ENCODE measurements around the gene BRD7.

DNA sequence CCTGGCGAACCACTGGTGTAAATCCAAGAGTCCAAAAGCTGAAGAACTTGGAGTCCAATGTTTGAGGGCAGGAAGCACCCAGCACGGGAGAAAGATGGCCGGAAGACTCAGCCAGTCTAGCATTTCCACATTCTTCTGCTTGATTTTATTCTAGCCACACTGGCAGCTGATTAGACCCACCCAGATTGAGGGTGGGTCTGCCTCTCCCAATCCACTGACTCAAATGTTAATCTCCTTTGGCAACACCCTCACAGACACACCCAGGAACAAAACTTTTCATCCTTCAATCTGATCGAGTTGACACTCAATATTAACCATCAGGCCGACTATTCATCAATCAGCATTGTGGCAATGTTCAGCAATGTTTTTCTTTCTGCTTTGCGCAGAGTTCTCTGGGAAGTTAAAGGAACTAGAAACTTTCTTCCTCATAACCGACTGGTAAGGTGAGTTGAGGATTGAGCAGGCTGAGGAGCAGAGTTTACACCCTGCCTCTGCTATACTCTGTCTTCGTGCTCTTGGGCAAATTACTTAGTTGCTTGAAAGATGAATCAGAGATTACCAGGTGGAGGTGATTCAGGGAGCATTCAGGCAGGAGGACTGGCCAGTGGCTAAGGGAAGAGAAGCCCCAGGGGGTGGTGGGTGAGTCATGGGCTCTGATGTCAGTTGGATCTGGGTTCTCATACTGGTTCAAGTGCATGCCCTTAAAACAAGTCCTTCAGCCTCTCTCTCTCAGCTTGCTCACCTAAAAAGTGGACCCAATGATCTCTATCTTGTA is 28.2 kb upstream of the BRD7 start:
- TF ChIP-seq, protein P1, sequence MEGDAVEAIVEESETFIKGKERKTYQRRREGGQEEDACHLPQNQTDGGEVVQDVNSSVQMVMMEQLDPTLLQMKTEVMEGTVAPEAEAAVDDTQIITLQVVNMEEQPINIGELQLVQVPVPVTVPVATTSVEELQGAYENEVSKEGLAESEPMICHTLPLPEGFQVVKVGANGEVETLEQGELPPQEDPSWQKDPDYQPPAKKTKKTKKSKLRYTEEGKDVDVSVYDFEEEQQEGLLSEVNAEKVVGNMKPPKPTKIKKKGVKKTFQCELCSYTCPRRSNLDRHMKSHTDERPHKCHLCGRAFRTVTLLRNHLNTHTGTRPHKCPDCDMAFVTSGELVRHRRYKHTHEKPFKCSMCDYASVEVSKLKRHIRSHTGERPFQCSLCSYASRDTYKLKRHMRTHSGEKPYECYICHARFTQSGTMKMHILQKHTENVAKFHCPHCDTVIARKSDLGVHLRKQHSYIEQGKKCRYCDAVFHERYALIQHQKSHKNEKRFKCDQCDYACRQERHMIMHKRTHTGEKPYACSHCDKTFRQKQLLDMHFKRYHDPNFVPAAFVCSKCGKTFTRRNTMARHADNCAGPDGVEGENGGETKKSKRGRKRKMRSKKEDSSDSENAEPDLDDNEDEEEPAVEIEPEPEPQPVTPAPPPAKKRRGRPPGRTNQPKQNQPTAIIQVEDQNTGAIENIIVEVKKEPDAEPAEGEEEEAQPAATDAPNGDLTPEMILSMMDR (IDR thresholded peaks at IDR 0.05 in 8 of 11, conservative IDR thresholded peaks at IDR 0.05 in 3 of 11): no peak
- no peak for TF ChIP-seq POLR2A (IDR thresholded peaks at IDR 0.05)
- TF ChIP-seq POLR2AphosphoS5 (IDR thresholded peaks at IDR 0.05): no peak
